HG03103 (cell line): ENCODE results near the gene DRC7.

Experiments
- ATAC-seq: cut with Tn5 transposase; IDR thresholded peaks from one replicate; pipeline ENCODE4 v1.9.1; 2021; ENCODE audit warnings: low read depth; ENCODE audit not compliant: unreplicated experiment

Gene DRC7

DNA sequence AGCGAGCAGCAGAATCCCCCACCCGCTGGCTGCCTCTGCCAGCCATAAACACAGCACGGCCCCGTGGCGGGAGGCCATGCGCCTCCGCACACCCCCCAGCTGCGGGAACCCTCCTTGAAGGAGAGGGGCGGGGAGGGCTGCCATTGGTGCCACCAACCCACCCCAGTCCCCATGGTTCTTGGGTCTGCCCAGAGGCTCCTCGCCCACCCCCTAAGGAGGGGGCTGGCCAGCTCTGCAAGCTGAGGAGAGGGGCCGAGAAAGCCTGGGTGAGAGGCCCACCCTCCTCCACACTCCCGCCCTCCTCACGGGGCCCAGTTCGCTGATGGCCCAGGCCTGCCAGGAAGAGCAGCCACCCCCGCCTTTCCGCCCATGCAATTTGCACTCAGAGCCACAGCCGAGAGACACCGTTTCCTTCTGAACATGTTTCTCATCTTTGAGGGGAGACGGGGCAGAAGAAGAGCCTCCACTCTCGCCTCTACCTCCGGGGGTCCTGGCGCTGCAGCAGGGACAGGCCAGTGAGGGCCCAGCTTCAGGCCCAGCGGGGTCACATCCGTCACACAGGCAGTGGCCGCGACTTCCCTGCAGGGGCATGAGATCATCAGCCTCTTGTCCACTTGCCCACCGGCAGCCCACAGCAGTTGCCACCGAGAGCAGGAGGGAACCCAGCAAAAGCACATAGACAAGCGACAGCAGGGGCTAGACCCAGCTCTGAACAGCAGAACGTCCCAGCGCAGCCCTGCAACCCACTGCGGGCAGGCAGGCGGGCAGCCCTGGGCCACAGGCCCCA lies 63.9 kb downstream of the DRC7 start:
- ATAC-seq: no peak

DNA sequence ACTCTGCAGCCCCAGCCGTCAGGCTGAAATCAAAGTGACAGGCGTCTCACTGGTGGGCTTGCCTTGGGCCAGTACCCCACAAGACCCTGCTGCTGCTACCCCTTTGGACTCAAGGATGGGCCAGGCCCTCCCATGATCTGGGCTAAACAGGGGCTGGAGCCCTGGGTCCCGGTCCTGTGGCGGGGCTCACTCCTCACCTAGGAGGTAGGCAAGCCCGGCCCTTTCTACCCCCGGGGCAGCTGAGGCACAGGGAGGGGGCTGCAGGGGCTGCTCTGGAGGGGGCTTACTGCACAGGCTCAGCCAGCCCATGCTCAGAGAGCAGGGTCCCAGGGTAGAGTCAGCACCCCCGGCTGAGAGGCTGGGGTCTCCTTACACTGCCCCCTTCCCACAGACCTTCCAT lies 64.5 kb downstream of the DRC7 start:
- ATAC-seq: no peak

DNA sequence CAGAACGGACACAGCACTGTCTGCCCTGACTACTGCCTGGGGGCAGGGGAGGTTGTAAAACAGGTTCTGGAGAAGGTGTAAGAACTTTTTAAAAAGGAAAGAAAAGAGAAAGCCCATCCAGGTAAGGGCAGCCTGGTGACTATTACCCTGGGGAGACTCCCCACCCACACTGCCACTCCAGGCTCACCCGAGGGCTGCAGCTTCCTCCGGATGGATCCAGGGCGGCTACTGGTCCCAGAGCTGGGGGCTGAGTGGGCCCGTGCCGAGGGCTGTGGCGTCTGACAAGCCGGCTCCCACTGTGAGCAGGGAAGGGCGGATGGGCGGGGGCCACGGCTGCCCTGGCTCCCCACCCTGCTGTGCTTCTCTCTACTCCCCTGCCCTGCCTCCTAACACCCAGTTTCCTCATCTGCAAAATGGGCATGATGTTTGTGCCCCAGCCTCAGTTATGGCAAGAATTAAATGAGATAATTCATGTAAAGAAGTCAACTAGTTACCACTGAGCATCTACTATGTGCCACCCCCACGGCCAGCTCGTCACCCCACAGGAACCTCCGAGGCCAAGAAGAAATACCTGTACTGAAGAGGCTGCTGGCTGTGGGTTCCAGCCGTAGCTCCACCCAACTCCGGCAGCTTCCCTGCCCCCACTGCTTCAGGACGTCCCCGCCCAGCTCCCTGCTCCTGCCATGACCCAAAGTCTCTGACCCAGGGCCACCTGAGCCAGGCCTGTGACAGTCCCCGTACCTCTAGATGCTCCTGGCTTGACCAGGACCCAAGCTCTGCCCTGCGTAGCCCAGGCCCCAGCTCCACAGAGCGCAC lies 65.1 kb downstream of the DRC7 start:
- ATAC-seq: no peak

DNA sequence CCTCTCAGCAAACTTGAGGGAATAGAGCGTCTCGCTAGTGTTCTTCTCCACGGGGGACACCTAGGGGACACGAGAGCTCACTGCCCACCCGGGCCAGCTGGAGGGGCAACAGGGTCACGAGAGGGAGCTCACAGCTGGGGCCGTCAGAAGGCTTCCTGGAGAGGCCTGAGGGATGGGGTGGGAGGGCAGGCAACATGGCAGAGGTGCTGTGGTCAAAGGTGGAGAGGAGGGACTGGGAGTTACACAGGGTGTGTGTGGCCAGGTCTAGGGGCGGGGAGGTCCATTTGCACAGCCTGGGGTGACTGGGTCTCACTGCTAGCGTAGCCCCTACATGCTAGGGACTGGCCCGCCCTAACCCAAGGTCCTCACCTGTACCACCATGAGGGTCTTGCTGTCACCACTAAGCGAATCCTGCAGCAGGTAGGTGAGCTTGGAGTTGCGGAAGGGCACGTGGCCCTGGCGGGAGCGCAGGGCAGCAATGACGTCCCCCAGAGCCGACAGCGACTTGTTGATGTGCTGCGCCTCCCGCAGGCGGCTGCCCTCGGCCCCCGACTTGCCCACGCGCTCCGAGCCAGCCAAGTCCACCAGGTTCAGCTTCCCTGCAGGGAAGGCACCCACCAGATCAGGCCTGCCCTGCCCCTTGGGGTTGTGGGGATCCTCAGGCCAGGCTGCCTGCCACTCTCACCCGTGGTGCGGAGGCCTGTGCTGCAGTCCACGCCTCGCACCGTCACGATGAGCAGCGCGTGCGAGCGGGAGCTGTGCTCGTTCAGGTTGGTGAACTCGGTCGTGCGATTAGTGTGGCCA lies 66.0 kb downstream of the DRC7 start:
- no peak for ATAC-seq

DNA sequence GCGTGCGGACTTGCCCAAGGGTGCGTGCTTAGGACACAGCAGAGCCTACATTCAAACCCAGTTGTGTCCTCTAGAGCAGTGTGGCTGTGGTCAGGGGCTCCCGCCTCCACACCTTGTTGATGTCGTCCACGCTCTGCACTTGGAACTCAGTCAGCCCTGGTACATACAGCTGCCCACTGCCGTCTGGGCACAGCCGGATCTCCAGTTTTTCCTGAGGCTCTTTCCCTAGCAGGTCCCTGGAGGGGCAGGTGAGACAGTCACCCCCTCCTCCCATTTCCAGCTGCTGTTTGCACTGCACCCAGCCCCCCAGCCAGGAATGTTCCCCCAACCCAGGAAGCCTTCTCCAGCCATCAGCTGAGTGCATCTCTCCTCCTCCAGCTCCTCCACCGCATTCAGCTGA lies 66.7 kb downstream of the DRC7 start:
- no peak for ATAC-seq

DNA sequence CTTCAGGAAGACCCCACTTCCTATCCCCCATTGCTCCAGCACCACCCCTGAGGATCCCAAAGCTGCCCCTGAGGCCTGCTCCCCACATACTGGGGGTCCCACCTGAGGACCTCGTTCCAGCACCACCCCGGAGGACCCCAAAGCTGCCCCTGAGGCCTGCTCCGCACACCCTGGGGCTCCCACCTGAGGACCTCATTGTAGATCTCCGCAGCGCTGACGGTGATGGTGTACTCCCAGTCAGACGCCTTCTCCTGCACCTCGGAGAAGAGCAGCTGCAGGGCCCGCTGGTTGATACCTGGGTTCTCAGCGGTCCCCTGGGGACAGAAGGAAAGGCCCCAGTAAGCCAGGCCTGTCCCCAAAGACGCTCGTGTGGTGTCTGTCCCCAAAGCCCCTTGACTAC lies 67.4 kb downstream of the DRC7 start:
- ATAC-seq: no peak

DNA sequence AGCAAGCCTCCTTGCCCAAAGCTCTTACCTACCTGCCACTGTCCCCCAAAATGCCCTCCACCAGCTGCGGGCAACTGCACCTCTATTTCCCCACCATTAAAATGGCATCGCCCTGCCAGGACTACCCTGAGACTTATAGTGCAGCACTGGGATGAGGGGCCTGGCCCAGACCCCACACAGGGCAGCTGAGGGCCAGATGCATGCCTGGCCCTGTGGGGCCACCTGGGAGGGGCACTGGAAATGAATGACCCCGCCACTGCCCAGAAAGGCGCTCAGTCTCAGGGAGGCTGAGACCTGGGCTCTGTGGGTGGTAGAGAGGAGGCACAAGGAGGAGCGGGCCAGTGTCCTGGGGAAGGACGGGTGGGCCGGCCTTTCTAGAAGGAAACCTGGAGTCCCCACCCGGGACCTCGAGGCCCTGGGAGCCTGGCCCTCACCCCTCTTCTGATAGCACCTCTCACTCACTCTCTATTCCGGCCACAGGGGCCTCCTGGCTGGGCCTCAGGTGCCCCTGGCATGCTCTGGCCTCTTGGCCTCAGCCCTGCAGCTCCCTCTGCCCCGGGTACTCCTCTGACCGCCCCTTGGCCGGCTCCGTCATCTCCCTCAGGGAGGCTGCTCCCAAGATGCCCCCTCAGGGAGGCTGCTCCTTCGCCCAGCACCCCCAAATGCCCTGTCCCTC lies 67.9 kb downstream of the DRC7 start:
- ATAC-seq: no peak

DNA sequence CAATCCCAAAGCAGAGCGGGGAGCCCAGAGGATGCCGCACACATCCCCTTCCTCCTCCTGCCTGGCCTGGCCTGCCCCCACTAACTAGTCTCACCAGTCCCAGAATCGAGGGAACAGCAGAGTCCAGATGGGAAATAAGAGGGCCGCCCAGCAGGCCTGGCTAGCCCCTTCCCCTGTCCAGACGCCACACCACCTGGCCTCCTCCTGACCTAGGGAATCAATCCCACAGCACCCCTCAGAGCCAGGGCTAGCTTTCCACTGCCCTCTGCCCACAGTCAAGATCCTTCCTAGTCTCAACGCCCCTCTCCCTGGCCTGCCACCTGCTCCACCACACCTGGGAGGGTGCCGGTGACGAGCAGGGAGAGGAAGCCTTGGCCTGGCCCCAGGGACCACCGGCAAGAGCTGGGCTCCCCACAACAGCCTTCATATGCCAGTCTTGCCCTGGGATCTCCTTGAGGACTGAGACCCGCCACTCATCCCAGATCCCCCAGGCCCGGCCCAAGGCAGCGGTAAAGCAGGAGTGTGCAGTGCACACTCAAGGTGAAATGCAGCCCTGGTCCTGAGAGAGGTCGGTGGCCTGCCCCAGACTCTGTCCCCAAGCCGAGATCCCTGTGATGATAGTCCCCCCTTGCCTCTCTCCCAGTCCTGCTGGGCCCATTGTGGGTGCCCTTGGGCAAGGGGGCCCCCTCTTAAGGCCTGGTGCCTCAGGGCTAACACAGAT lies 68.8 kb downstream of the DRC7 start:
- ATAC-seq: no peak

DNA sequence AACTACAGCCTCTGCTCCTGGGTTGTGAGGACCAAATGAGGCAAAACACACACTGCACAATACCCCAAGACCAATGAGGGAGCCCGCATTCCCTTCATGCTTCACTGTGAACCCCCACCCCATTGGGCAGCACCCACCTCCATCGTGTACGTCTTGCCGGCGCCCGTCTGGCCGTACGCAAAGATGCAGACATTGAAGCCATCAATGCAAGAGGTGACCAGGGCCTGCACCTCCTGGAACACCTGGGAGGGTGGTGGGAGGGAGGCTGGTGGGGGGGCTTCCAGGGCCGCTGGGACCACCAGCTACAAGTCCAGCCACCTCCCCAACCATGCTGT lies 69.4 kb downstream of the DRC7 start:
- ATAC-seq: no peak

DNA sequence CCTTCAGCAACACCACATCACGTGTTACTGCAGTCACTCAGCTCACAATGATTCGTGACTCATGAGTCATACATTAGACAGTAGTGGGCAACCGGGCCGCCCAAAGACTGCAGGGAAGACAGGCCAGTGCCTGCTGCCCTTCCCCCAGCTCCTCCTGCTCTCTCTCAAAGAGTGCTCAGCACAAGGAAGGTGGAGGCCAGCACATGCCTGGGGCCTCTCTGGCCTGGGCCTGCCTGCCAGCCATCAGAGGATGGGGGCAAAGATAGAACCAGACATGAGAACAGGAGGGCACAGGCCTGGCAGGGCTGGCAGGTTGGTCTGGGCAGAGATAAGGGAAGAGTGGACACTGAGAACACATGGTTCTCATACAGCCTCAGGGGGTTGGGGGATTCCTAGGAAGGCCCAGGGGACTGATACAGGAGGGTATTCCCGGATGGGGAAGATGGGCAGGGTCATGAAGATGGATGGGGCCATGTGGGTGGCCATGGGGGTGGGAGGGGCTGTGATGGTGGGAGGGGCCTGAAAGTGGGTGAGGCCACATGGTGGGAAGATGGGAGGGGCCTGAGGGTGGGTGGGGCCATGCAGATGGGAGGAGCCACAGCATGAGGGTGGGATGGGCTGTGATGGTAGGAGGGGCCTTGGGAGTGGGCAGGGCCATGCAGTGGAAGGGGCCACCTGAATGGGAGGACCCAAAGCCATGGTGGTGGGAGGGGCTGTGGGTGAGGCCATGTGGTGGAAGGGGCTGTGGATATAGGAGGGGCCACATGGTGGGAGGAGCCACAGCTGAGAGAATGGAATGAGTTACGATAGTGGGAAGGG lies 69.9 kb downstream of the DRC7 start:
- no peak for ATAC-seq

DNA sequence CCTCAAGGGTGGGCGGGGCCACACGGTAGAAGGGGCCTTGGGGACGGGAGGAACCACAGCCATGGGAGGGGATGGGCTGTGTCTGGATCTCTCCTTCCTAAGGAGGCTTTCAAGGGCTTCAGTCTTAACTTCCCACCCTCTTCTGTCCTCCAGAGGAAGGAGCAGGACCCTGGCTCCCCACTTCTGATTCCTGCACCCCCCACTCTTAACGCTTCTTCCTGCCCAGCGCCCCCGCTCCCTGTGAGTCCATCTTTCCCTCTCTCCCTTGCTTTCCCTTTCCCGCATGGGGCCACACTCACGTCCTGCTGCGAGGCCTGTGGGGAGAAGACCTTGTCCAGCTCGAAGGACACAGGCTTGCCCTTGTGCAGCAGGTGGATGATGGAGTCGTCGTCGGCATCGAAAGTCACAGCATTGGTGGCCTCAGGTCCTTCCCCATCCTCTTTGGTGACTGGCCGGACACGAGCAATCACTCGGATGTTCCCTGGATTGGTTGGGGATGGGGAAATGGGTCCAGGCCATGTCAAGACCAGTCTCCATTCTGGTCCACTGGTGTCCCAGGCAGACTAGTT lies 70.6 kb downstream of the DRC7 start:
- no peak for ATAC-seq

DNA sequence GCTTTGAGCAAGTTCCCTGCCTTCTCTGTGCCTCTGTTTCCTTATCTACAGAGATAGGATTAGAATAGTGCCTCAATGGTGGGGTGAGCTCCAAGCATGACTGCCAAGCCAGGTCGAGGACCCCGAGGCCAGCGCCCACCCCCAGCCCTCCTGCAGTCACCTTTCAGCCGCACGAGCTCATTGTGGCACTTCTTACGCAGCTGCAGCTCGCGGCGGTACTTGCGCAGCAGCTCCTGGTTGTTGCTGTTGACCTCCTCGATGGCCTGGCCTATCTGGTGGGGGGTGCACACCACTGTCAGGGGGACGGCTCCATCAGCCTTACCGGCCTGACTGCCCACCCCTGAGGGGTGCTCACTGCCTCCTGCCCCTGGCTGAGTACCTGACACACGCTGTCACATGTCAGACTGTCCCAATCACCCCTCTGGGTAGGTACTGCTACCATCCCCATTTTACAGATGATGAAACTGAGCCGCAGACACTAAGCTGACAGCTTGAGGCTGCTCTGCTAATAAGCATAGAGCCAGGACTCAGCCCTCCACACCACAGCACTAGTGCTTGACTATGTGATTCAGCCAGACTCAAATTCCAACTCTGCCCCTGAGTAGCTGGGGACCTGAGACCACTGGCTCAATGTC lies 72.2 kb downstream of the DRC7 start:
- ATAC-seq: no peak

DNA sequence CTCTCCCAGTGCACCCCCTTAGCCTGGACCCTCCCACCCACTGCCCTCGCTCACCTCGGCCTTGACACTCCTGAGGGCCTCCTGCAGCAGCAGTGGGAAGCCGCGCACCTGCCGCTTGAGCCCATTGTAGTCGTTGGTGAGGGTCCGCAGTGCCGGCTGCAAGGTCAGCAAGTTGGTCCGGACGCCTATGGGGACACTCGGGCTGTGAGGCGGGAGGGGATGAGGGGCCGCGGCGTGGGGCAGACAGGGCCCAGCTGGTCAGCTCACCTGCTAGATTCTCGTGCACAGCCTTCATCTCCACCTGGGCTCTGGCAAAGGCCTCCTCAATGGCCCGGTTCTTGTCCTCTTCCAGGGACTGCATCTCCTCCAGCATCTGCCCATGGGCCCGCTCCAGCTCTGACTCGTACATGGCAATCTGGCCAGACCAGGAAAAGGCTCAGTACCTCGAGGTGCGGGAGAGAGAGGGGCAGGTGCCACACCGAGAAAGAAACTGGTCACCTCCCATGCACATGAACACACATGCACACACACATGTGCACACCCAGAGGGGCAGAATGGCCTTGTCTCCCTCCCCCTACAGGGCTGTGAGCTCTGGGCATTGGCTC lies 75.0 kb downstream of the DRC7 start:
- ATAC-seq: no peak

DNA sequence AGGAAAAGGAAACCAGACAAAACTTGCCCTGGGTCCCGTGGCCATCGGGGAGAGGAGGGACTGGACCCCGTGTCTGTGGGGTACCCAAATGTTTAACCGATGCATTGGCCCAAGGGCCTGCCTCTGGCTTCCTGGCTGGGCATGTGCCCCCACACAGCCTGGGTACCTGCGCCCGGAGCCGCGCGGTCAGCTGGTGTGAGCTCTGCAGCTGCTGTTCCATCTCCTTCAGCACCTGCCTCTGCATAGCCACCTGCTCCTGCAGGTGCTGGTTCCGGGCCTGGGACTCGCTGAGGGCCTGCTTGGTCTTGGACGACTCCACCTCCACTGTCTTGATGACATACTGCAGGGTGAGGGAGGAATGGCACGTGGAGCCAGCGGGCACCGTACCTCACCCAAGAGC lies 75.8 kb downstream of the DRC7 start:
- no peak for ATAC-seq

DNA sequence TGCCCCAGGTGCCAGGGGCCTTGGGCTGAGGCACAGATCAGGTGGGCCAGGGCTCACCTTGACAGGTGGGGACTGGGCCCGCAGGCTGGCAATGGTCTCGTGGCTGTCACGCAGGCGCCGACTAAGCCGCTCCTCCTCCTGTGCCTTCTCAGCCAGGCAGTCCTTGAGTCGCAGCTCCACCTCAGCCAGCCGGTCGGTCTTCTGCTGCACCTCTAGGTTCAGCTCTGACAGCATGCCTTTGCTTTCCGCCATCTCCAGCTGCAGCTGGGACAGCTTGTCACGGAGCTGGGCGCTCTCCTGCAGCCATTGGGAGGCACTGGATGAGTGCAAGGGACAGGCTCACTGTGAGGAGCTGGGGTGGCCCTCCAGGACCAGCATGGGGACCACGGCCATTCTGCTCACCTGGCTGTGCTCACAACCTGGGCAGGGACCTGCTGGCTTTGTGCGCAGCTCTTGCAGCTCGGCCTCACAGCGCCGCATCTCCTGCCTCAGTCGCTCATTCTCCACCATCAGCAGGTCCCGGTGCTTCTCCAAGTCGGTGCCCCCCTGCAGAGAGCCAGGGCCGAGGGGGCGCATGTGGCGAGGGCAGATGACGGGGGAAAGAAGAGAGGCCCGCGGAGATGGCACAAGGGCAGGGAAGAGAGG lies 76.7 kb downstream of the DRC7 start:
- no peak for ATAC-seq

DNA sequence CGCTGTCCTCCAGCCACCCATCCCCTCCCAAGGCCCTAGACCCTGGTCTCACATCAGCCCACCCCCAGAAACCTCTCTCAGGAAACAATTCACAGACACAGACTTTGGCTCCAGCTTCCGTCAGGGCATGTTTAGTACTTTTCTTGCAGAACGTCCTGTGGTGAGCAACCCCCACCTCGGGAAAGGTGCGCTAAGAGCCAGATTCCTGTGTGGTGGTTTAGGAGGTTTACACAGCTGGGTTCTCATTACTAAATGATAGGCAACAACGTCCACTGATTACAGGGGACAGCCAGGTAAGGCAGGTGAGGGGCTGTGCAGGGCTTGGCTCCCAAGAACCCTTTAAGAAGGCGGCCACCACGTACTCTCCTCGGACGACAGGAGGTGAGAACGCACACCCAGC lies 78.4 kb downstream of the DRC7 start:
- no peak for ATAC-seq

DNA sequence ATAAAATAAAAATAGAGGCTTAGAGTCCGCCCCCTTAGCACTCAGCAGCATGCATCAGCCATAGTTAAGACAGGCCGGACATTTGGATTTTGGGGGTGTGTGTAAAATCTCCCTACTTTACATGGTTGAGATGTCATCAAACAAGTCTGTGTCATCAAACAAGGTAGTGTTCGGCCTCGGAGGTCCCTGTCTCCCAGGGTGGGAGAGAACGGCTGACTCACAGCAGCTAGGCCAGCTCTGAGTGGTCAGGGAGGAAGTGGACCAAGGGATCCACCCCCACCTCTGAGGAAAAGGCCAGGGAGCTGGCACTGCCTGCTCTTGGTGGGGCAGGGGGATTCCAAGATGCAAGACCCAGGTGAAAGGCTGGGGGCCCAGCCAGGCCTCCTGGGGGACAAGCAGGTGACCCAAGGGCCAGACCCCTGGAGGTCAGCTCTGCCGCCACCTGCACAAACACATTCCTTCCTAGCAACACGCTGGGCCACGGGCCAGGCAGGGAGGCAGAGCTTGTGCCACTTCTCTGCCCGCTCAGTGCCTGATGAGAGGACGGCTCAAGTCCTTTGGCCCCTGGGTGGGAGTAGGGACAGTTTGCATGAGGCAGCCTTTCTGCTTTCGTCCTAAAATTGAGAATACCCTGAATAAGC lies 79.2 kb downstream of the DRC7 start:
- no peak for ATAC-seq
